K562 treated with DMSO at 1 percent for 12 hours (cell line): ENCODE data around the gene TBX10. TPM values are rescaled to one million over a fixed set of nuclear protein-coding genes. Genes with fewer than 3 reads are reported as not detected.

Experiments
- total RNA-seq: library from RNA; unstranded; fragments of 300-600 nt; gene quantifications from 2 replicates; pipeline ENCODE4 v1.2.3, GENCODE V29; 2022; ENCODE audit not compliant: insufficient read depth

TBX10 gene
- total RNA-seq: not detected in 2 replicates

DNA sequence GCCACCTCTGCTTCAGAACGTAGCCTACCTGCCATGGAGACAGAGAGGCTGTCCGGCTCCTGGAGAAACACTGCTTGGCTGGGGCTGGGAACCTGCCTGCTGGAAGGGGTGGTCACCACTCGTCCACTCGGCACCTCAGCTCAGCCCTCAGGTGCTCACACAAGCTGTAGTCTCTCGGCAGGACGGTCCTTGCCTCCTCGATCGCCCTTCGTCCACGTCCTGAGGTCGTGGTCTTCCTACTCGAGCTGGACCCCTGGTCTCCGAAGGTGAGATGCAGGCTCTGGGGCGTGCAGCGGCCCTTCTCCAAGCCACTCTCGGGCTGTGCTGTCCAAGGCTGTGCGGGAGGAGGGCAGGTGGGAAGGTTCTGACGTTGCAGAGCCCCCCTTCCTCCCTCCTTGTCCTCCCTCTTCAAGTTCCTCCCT, at the start of gene TBX10:
TSS of gene TBX10 (minus strand) at position 326 of the 422 bp plus-strand sequence. CDS start at position 35, 291 bp downstream.

DNA sequence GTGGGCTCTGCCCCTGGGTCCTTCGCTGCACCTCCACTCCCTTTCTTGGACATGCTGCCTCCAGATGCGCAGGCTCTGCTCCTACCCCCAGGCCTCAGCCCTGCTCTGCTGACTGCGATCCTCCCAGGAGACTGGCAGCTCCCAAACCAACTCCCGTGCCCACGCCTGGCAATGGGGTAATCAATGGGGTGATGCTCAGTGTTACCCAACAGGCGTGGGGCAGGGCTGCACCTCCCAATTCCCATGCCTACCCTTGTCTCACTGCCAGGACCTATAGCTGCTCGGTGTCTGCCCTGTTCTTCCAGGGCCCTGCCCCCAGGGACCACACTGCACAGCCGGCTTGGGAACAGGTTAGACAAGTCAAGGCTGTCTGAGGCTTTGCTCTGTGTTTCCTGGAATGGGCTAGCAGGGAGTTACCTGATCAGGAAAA, 34.9 kb upstream of the TBX10 start, which contains the start of gene ALDH3B2:
TSS of gene ALDH3B2 (minus strand) at position 182 of the 430 bp plus-strand sequence. CDS start 7,688 bp downstream, outside the sequence.

GRCh38 chr11:67629386-67630227, 10.0 kb downstream of the TBX10 start, which contains the start of gene NUDT8:
Gene NUDT8 (minus strand): TSS chr11:67629937. CDS start chr11:67629911, 26 bp downstream.

DNA sequence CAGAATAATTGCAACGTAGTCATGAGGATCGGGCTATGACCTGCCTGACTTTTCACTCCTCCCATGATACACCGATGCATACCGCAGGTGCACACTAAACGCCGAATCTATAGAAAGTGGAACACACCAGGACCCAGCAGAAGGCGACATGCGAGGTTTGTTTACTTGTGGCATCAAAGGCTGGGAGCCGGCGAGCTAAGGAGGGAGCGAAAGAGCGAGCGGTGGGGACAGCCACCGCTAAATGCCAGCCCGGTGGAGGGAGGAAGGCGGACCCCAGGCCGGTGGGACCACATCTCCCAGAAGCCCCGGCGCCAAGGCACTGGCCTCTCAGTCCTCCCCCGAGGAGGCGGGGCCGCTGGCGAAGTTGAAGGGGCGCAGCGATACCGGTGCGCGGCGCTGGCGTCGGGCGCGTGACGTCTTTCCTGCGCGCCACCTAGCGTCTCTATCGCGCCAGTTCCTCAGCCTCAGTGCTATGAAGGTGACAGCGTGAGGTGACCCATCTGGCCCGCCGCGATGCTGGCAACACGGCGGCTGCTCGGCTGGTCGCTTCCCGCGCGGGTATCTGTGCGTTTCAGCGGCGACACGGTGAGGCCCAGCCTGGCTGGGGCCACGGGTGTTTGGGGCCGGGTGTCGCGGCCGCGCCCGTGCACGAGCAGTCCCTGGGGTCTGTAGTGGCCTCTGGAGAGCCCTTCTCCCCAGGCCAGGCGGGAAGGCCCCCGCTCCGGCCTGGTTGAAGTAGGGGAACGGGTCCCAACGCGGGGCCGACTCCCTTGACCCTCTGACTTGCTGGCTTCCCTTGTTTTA, 32.9 kb downstream of the TBX10 start, which contains the start of gene NDUFV1:
TSS of gene NDUFV1 (plus strand) at position 445 of the 804 bp plus-strand sequence. CDS start at position 514, 69 bp downstream.

GRCh38 chr11:67583247-67584204, 56.0 kb downstream of the TBX10 start, which contains the start of gene GSTP1:
Gene GSTP1 (plus strand): TSS chr11:67583812. CDS start chr11:67583844, 32 bp downstream.

Other genes with a start within 250 kb of the TBX10 start
- 33.4 and 59.3 TPM in 2 replicates for gene RAD9A, start 247.8 kb downstream of the TBX10 start, total RNA-seq
- 313 and 351 TPM in 2 replicates for gene PPP1CA, start 237.9 kb downstream of the TBX10 start, total RNA-seq
- 0.62 TPM in 1 of 2 replicates, not detected in the other for gene TBC1D10C, start 235.7 kb downstream of the TBX10 start, total RNA-seq
- gene CARNS1, start 224.1 kb downstream of the TBX10 start, total RNA-seq: not detected in 2 replicates
- 81.1 and 94.7 TPM in 2 replicates for gene RPS6KB2, start 211.3 kb downstream of the TBX10 start, total RNA-seq
- gene PTPRCAP, start 202.1 kb downstream of the TBX10 start, total RNA-seq: 1.8 and 4.2 TPM in 2 replicates
- gene CORO1B, start 196.3 kb downstream of the TBX10 start, total RNA-seq: 180 and 198 TPM in 2 replicates
- gene GPR152, start 187.0 kb downstream of the TBX10 start, total RNA-seq: not detected in 2 replicates
- not detected in 2 replicates for gene CABP4, start 184.4 kb downstream of the TBX10 start, total RNA-seq
- 21.4 and 32.1 TPM in 2 replicates for gene TMEM134, start 170.5 kb downstream of the TBX10 start, total RNA-seq
- 86.6 and 130 TPM in 2 replicates for gene AIP, start 156.7 kb downstream of the TBX10 start, total RNA-seq
- 28.6 and 34.2 TPM in 2 replicates for gene PITPNM1, start 134.4 kb downstream of the TBX10 start, total RNA-seq
- gene CDK2AP2, start 131.6 kb downstream of the TBX10 start, total RNA-seq: 103 and 111 TPM in 2 replicates
- gene CABP2, start 116.3 kb downstream of the TBX10 start, total RNA-seq: not detected in 2 replicates
- gene GSTP1, start 56.0 kb downstream of the TBX10 start, total RNA-seq: 1,909 and 2,597 TPM in 2 replicates
- gene NDUFV1, start 32.8 kb downstream of the TBX10 start, total RNA-seq: 208 and 271 TPM in 2 replicates
- 18.2 and 22.5 TPM in 2 replicates for gene NUDT8, start 9.8 kb downstream of the TBX10 start, total RNA-seq
- not detected in 2 replicates for gene ACY3, start 11.0 kb upstream of the TBX10 start, total RNA-seq
- gene ALDH3B2, start 34.9 kb upstream of the TBX10 start, total RNA-seq: not detected in 2 replicates